ENCODE data around the gene NCSTN. TPM values are rescaled to one million over a fixed set of nuclear protein-coding genes. Genes with fewer than 3 reads are reported as not detected.

NCSTN gene
- total RNA-seq, 1 donor, result 79.3 TPM

- no peak for DNase-seq (ENCODE audit: low read depth)
- no peak overlapping the region for H3K4me3 ChIP-seq (ENCODE audit: low read depth, low read length)
- TF ChIP-seq CTCF (IDR thresholded peaks at IDR 0.05; ENCODE audit: insufficient read depth, low read length), result no peak
Measured at GRCh38 chr1:160367934-160368923, 25.0 kb downstream of the NCSTN start.

- no peak for TF ChIP-seq CTCF (IDR thresholded peaks at IDR 0.05; ENCODE audit: insufficient read depth, low read length)
- H3K4me3 ChIP-seq (ENCODE audit: low read depth, low read length), result no peak overlapping the region
- no peak for DNase-seq (ENCODE audit: low read depth)
Measured at GRCh38 chr1:160369087-160369486, 25.9 kb downstream of the NCSTN start.

- no peak overlapping the region for H3K4me3 ChIP-seq (ENCODE audit: low read depth, low read length)
- DNase-seq (ENCODE audit: low read depth), result no peak
- TF ChIP-seq CTCF (IDR thresholded peaks at IDR 0.05; ENCODE audit: insufficient read depth, low read length), result no peak
Measured at GRCh38 chr1:160370561-160371345, 27.6 kb downstream of the NCSTN start.

GRCh38 chr1:160371346-160371631, 28.1 kb downstream of the NCSTN start:
- DNase-seq (ENCODE audit: low read depth), result no peak
- TF ChIP-seq CTCF (IDR thresholded peaks at IDR 0.05; ENCODE audit: insufficient read depth, low read length), result no peak
- H3K4me3 ChIP-seq (ENCODE audit: low read depth, low read length), result no peak overlapping the region

GRCh38 chr1:160371756-160372155, 28.6 kb downstream of the NCSTN start:
- DNase-seq (ENCODE audit: low read depth), result no peak
- H3K4me3 ChIP-seq (ENCODE audit: low read depth, low read length), result no peak overlapping the region
- no peak for TF ChIP-seq CTCF (IDR thresholded peaks at IDR 0.05; ENCODE audit: insufficient read depth, low read length)

- TF ChIP-seq CTCF (IDR thresholded peaks at IDR 0.05; ENCODE audit: insufficient read depth, low read length), result no peak
- H3K4me3 ChIP-seq (ENCODE audit: low read depth, low read length), result no peak overlapping the region
- no peak for DNase-seq (ENCODE audit: low read depth)
Measured at GRCh38 chr1:160373696-160374095, 30.5 kb downstream of the NCSTN start.

Measured in fibroblast of the aortic adventitia (primary cell).